ENCODE data around the gene SUMO3. TPM values are rescaled to one million over a fixed set of nuclear protein-coding genes. Genes with fewer than 3 reads are reported as not detected.

The SUMO3 gene
- total and polyA plus RNA-seq, 2 donors (not counting 3 experiments of a cell fraction or from before 2014, with no cell fraction given), result 102 to 123 TPM

GRCh38 chr21:44817506-44817880, 369 bp downstream of the SUMO3 start:
- peaks cover 0 to 7% of the 10 kb centered on the region in 2 experiments for H3K36me3 ChIP-seq (ENCODE audit: control insufficient read depth in 2 of 2, extremely low read depth in 1 of 2, insufficient read depth in 2 of 2, low read length in 2 of 2)
- peaks cover 4% of the 10 kb centered on the region for H3K4me1 ChIP-seq (ENCODE audit: control insufficient read depth, extremely low read depth, insufficient read depth, low read length)
- H3K9me1 ChIP-seq (replicated peaks; ENCODE audit: control insufficient read depth, extremely low read depth, insufficient read depth, low read length), result no peaks in the 10 kb centered on the region
- DNase-seq (ENCODE audit: low read depth, low spot score), result peak; percentile 80
- BruUV-seq (replicated peaks), result no TSS peak
- peak overlapping the region; percentile 67 to 81 (median 71) for H3K4me3 ChIP-seq (replicated peaks in 1 of 3; ENCODE audit: insufficient read depth in 1 of 3, low read depth in 1 of 3, low read length in 3 of 3)
- no peaks in the 10 kb centered on the region for H3K27me3 ChIP-seq (ENCODE audit: control insufficient read depth in 2 of 2, insufficient read depth in 2 of 2, low read length in 2 of 2)
- intact Hi-C loops (cut with micrococcal nuclease), result loop anchor here (1.0 kb wide), 2 partner anchors 15 to 57 kb away; no protein-coding TSS in a partner anchor
- peak overlapping the region; percentile 89 for H3K9ac ChIP-seq (replicated peaks; ENCODE audit: extremely low read depth, insufficient read depth, low read length)
- H4K20me1 ChIP-seq (replicated peaks; ENCODE audit: control insufficient read depth, extremely low read depth, insufficient read depth, low read length), result no peaks in the 10 kb centered on the region
- H3K79me2 ChIP-seq (ENCODE audit: control insufficient read depth, insufficient read depth, low read length), result peaks cover 47% of the 10 kb centered on the region
- FAIRE-seq, result peak; percentile 73
- no peak overlapping the region for H2AFZ ChIP-seq (ENCODE audit: low read depth, low read length)
- H3K9me3 ChIP-seq (replicated peaks; ENCODE audit: control insufficient read depth, insufficient read depth, low read length), result no peaks in the 10 kb centered on the region
- TF ChIP-seq POLR2A (IDR thresholded peaks at IDR 0.05; ENCODE audit: low read depth, low read length) (no peak), POLR2AphosphoS5 (IDR thresholded peaks at IDR 0.05; ENCODE audit: insufficient read depth, low read depth, low read length) (peak; percentile 51)
- TF ChIP-seq, protein P1, sequence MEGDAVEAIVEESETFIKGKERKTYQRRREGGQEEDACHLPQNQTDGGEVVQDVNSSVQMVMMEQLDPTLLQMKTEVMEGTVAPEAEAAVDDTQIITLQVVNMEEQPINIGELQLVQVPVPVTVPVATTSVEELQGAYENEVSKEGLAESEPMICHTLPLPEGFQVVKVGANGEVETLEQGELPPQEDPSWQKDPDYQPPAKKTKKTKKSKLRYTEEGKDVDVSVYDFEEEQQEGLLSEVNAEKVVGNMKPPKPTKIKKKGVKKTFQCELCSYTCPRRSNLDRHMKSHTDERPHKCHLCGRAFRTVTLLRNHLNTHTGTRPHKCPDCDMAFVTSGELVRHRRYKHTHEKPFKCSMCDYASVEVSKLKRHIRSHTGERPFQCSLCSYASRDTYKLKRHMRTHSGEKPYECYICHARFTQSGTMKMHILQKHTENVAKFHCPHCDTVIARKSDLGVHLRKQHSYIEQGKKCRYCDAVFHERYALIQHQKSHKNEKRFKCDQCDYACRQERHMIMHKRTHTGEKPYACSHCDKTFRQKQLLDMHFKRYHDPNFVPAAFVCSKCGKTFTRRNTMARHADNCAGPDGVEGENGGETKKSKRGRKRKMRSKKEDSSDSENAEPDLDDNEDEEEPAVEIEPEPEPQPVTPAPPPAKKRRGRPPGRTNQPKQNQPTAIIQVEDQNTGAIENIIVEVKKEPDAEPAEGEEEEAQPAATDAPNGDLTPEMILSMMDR (IDR thresholded peaks at IDR 0.05; ENCODE audit: extremely low read depth in 1 of 2, insufficient read depth in 1 of 2, low read depth in 1 of 2, low read length in 2 of 2), result peak in 1 of 2 donors; percentile 2
- H3K4me2 ChIP-seq (ENCODE audit: insufficient read depth, low read length), result peak overlapping the region; percentile 33
- ChIA-PET CTCF (interaction anchor here (0.7 to 1.6 kb wide), 6 partner anchors 13 to 311 kb away, joined by 3 to 6 read pairs (median 3); partner anchors contain the start of gene UBE2G2), POLR2A (interaction anchor here (0.5 to 1.0 kb wide), 4 partner anchors 11 to 241 kb away, joined by 3 to 5 read pairs (median 4); partner anchors contain the start of gene UBE2G2)
- dilution Hi-C loops (cut with MboI; ENCODE audit: extremely low pct_ligation_motif_present, low sequenced_read_pairs), result no loop called here
- H3K27ac ChIP-seq (ENCODE audit: insufficient read depth, low read depth, low read length), result peak overlapping the region; percentile 59

- peaks cover 0 to 7% of the 10 kb centered on the region in 2 experiments for H3K36me3 ChIP-seq (ENCODE audit: control insufficient read depth in 2 of 2, extremely low read depth in 1 of 2, insufficient read depth in 2 of 2, low read length in 2 of 2)
- no peak for TF ChIP-seq MYC (IDR thresholded peaks at IDR 0.05; ENCODE audit: low read depth, low read length)
- TF ChIP-seq GATA2 (IDR thresholded peaks at IDR 0.05; ENCODE audit: insufficient read depth, insufficient read length, low read depth, low read length), result no peak
- H3K79me2 ChIP-seq (ENCODE audit: control insufficient read depth, insufficient read depth, low read length), result peaks cover 53% of the 10 kb centered on the region
- peaks cover 4% of the 10 kb centered on the region for H3K4me1 ChIP-seq (ENCODE audit: control insufficient read depth, extremely low read depth, insufficient read depth, low read length)
- H3K4me2 ChIP-seq (ENCODE audit: insufficient read depth, low read length), result peak overlapping the region; percentile 33
- no peak overlapping the region for H2AFZ ChIP-seq (ENCODE audit: low read depth, low read length)
- no peaks in the 10 kb centered on the region for H3K9me1 ChIP-seq (replicated peaks; ENCODE audit: control insufficient read depth, extremely low read depth, insufficient read depth, low read length)
- BruUV-seq (replicated peaks), result no TSS peak
- CTCF ChIA-PET, result interaction anchor here (0.9 to 1.6 kb wide), 5 partner anchors 16 to 311 kb away, joined by 3 to 6 read pairs (median 3); partner anchors contain the start of gene UBE2G2
- POLR2A ChIA-PET, result interaction anchor here (0.5 to 1.0 kb wide), 4 partner anchors 11 to 241 kb away, joined by 3 to 5 read pairs (median 4); partner anchors contain the start of gene UBE2G2
- H3K27ac ChIP-seq (ENCODE audit: insufficient read depth, low read depth, low read length), result no peak overlapping the region
- peak overlapping the region; percentile 67 to 81 (median 71) for H3K4me3 ChIP-seq (replicated peaks in 1 of 3; ENCODE audit: insufficient read depth in 1 of 3, low read depth in 1 of 3, low read length in 3 of 3)
- no peaks in the 10 kb centered on the region for H3K9me3 ChIP-seq (replicated peaks; ENCODE audit: control insufficient read depth, insufficient read depth, low read length)
- DNase-seq (ENCODE audit: low read depth, low spot score) (no peak), FAIRE-seq (no peak)
- no peaks in the 10 kb centered on the region for H4K20me1 ChIP-seq (replicated peaks; ENCODE audit: control insufficient read depth, extremely low read depth, insufficient read depth, low read length)
- dilution Hi-C loops (cut with MboI; ENCODE audit: extremely low pct_ligation_motif_present, low sequenced_read_pairs), result no loop called here
- intact Hi-C loops (cut with micrococcal nuclease), result loop anchor here (1.0 kb wide), 2 partner anchors 15 to 57 kb away; no protein-coding TSS in a partner anchor
- H3K9ac ChIP-seq (replicated peaks; ENCODE audit: extremely low read depth, insufficient read depth, low read length), result peak overlapping the region; percentile 13
- no peaks in the 10 kb centered on the region for H3K27me3 ChIP-seq (ENCODE audit: control insufficient read depth in 2 of 2, insufficient read depth in 2 of 2, low read length in 2 of 2)
Measured at GRCh38 chr21:44816761-44817505, 929 bp downstream of the SUMO3 start.

Measured in endothelial cell of umbilical vein (primary cell).